WTC11 (cell line): Measurements from ENCODE around the gene NIFK. TPM values are rescaled to one million over a fixed set of nuclear protein-coding genes. Genes with fewer than 3 reads are reported as not detected.
A peak's percentile ranks its signal among the peaks of the same experiment; 100 is the strongest.

Experiments used
- ATF1 ChIP-seq: sonication (generic); formaldehyde crosslinking; IDR thresholded peaks from 2 replicates; pipeline ENCODE4 v1.8.1; 2023; ENCODE audit warnings: mild to moderate bottlenecking, moderate library complexity, missing genetic modification reagents
- CBFB ChIP-seq: sonication (generic); formaldehyde crosslinking; IDR thresholded peaks from 2 replicates; pipeline ENCODE4 v1.8.1; 2022; ENCODE audit warnings: mild to moderate bottlenecking, low read depth, missing genetic modification reagents
- CREM ChIP-seq: sonication (generic); formaldehyde crosslinking; IDR thresholded peaks from 2 replicates; pipeline ENCODE4 v1.8.1; 2022; ENCODE audit warnings: mild to moderate bottlenecking, missing genetic modification reagents, moderate library complexity
- E2F4 ChIP-seq: sonication (generic); formaldehyde crosslinking; IDR thresholded peaks from 2 replicates; pipeline ENCODE4 v1.8.1; 2022; ENCODE audit warnings: low read depth, mild to moderate bottlenecking, moderate library complexity, missing genetic modification reagents, borderline replicate concordance
- ERG ChIP-seq: fragments of 250-450 bp; sonication (Bioruptor Pico); IDR thresholded peaks from 2 replicates; pipeline ENCODE4 v1.8.0; 2021; ENCODE audit warnings: mild to moderate bottlenecking
- FOXJ3 ChIP-seq: sonication (generic); formaldehyde crosslinking; IDR thresholded peaks from 2 replicates; pipeline ENCODE4 v1.9.0; 2021; ENCODE audit warnings: missing genetic modification reagents, mild to moderate bottlenecking, borderline replicate concordance
- GRHL2 ChIP-seq: fragments of 250-450 bp; sonication (Bioruptor Pico); IDR thresholded peaks from 2 replicates; pipeline ENCODE4 v1.8.0; 2022; ENCODE audit warnings: mild to moderate bottlenecking, moderate library complexity; ENCODE audit not compliant: insufficient replicate concordance, severe bottlenecking
- HMGA2 ChIP-seq: fragments of 250-450 bp; sonication (Bioruptor Pico); IDR thresholded peaks from 2 replicates; pipeline ENCODE4 v1.4.0; 2021; ENCODE audit warnings: mild to moderate bottlenecking, moderate library complexity
- JAZF1 ChIP-seq: fragments of 250-450 bp; sonication (Bioruptor Pico); IDR thresholded peaks from 2 replicates; pipeline ENCODE4 v1.9.0; 2021; ENCODE audit warnings: moderate library complexity, mild to moderate bottlenecking, inconsistent platforms
- MXD4 ChIP-seq: fragments of 250-450 bp; sonication (Bioruptor Pico); IDR thresholded peaks from 2 replicates; pipeline ENCODE4 v1.8.0; 2021; ENCODE audit warnings: mild to moderate bottlenecking, moderate library complexity, borderline replicate concordance
- MYBL2 ChIP-seq: sonication (generic); formaldehyde crosslinking; IDR thresholded peaks from 2 replicates; pipeline ENCODE4 v1.8.1; 2023; ENCODE audit warnings: mild to moderate bottlenecking, moderate library complexity, missing genetic modification reagents
- NFYB ChIP-seq: sonication (generic); formaldehyde crosslinking; conservative IDR thresholded peaks from 2 replicates; pipeline ENCODE4 v1.8.0; 2022; ENCODE audit warnings: low read depth, missing genetic modification reagents
- NR1H2 ChIP-seq: sonication (generic); formaldehyde crosslinking; IDR thresholded peaks from 2 replicates; pipeline ENCODE4 v1.9.0; 2021; ENCODE audit warnings: mild to moderate bottlenecking, moderate library complexity, missing genetic modification reagents
- OVOL2 ChIP-seq: fragments of 250-450 bp; sonication (Bioruptor Pico); IDR thresholded peaks from 2 replicates; pipeline ENCODE4 v1.9.0; 2021; ENCODE audit warnings: mild to moderate bottlenecking, borderline replicate concordance
- PRDM15 ChIP-seq: sonication (generic); formaldehyde crosslinking; IDR thresholded peaks from 2 replicates; pipeline ENCODE4 v1.8.0; 2022; ENCODE audit warnings: missing genetic modification reagents
- RORB ChIP-seq: fragments of 250-450 bp; sonication (Bioruptor Pico); IDR thresholded peaks from 2 replicates; pipeline ENCODE4 v1.9.0; 2021; ENCODE audit warnings: mild to moderate bottlenecking
- SMAD3 ChIP-seq: sonication (generic); formaldehyde crosslinking; IDR thresholded peaks from 2 replicates; pipeline ENCODE4 v1.8.0; 2022; ENCODE audit warnings: missing genetic modification reagents, mild to moderate bottlenecking, borderline replicate concordance
- SMAD4 ChIP-seq: sonication (generic); formaldehyde crosslinking; IDR thresholded peaks from 2 replicates; pipeline ENCODE4 v1.8.0; 2022; ENCODE audit warnings: mild to moderate bottlenecking, missing genetic modification reagents
- SP1 ChIP-seq: sonication (generic); formaldehyde crosslinking; conservative IDR thresholded peaks from 2 replicates; pipeline ENCODE4 v1.8.1; 2022; ENCODE audit warnings: missing genetic modification reagents
- ZBTB21 ChIP-seq: sonication (generic); formaldehyde crosslinking; IDR thresholded peaks from 2 replicates; pipeline ENCODE4 v1.8.1; 2023; ENCODE audit warnings: mild to moderate bottlenecking, missing genetic modification reagents, borderline replicate concordance
- ZNF396 ChIP-seq: fragments of 250-450 bp; sonication (Bioruptor Pico); IDR thresholded peaks from 2 replicates; pipeline ENCODE4 v1.8.0; 2021; ENCODE audit warnings: mild to moderate bottlenecking, moderate library complexity, borderline replicate concordance
- ZNF423 ChIP-seq: fragments of 250-450 bp; sonication (Bioruptor Pico); IDR thresholded peaks from 2 replicates; pipeline ENCODE4 v2.1.2; 2022; ENCODE audit warnings: mild to moderate bottlenecking, moderate library complexity
- total RNA-seq: library from RNA; stranded (reverse); gene quantifications from 3 replicates; pipeline ENCODE4 v1.2.3, GENCODE V29; 2021
- TF ChIP-seq, protein P1 (sequence below): fragments of 250-450 bp; sonication (Bioruptor Pico); IDR thresholded peaks from 2 replicates; pipeline ENCODE4 v1.9.0; 2021; ENCODE audit warnings: mild to moderate bottlenecking
- TF ChIP-seq, protein P2 (sequence below): sonication (generic); formaldehyde crosslinking; conservative IDR thresholded peaks from 2 replicates; pipeline ENCODE4 v1.8.1; 2022; ENCODE audit warnings: mild to moderate bottlenecking, missing genetic modification reagents
- TF ChIP-seq, protein P3 (sequence below): fragments of 250-450 bp; sonication (Bioruptor Pico); IDR thresholded peaks from 2 replicates; pipeline ENCODE4 v2.1.2; 2022; ENCODE audit warnings: mild to moderate bottlenecking, moderate library complexity
- TF ChIP-seq, protein P4 (sequence below): sonication (generic); formaldehyde crosslinking; IDR thresholded peaks from 2 replicates; pipeline ENCODE4 v1.8.1; 2023; ENCODE audit warnings: mild to moderate bottlenecking, missing genetic modification reagents
- TF ChIP-seq, protein P5 (sequence below): sonication (generic); formaldehyde crosslinking; IDR thresholded peaks from 2 replicates; pipeline ENCODE4 v1.8.1; 2023; ENCODE audit warnings: mild to moderate bottlenecking, missing genetic modification reagents, moderate library complexity

NIFK gene
- total RNA-seq, 1 experiment from 2014 or later, result 91.3 TPM

DNA sequence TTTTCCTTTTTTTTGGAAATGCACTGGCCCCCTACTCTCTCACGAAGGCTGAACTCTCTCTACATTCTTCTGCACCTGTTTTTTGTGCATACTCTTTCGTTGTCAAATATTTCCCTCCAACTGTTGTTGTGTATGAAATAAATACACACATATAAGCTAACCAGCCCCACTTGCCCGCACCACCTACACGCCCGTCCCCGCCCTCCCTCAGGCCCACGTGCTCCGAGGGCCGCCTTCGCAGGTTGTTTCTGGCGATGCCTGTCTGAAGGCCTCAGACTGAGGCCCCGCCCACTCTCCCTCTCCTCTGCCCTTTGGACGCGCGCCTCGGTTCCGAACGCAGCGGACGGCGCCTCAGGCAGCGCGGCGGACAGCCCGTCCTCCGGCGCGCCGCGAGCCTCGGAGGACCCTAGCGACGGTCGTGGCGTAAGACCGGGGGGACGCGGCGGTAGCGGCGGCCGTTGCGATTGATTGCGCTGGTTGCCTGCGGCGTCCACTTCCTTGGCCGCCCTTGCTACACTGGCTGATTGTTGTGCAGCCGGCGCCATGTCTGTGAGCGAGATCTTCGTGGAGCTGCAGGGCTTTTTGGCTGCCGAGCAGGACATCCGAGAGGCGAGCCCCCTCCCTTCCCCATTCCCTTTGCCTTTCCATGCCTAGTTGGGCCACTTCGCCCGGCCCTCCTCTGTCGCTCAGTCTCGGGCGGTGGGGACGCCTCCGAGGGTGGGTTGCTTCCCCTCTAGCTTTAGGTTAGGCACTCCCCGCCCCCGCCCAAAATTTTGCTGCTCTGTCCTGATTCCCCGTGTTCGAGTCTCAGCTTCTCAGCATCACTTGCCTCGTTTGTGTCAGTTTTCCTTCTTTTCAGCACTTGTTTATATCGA lies 18.8 kb upstream of the NIFK start, which contains the start of gene TSN (continued):
- no peak for TF ChIP-seq FOXJ3 (CRISPR knock-in tag)
- no peak for TF ChIP-seq SMAD3
- TF ChIP-seq, protein P1, sequence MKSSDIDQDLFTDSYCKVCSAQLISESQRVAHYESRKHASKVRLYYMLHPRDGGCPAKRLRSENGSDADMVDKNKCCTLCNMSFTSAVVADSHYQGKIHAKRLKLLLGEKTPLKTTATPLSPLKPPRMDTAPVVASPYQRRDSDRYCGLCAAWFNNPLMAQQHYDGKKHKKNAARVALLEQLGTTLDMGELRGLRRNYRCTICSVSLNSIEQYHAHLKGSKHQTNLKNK (CRISPR knock-in tag), result no peak
- no peak for TF ChIP-seq NR1H2
- TF ChIP-seq SP1, result peak; percentile 100
- TF ChIP-seq, protein P2, sequence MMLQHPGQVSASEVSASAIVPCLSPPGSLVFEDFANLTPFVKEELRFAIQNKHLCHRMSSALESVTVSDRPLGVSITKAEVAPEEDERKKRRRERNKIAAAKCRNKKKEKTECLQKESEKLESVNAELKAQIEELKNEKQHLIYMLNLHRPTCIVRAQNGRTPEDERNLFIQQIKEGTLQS (CRISPR knock-in tag), result no peak
- TF ChIP-seq NFYB, result no peak
- no peak for TF ChIP-seq HMGA2 (CRISPR knock-in tag)
- TF ChIP-seq ZBTB21 (CRISPR knock-in tag), result no peak
- no peak for TF ChIP-seq ZNF396 (CRISPR knock-in tag)
- TF ChIP-seq OVOL2 (CRISPR knock-in tag), result no peak
- TF ChIP-seq E2F4 (CRISPR knock-in tag), result peak; percentile 70; the same call in 1 of the 2 replicates
- TF ChIP-seq, protein P3, sequence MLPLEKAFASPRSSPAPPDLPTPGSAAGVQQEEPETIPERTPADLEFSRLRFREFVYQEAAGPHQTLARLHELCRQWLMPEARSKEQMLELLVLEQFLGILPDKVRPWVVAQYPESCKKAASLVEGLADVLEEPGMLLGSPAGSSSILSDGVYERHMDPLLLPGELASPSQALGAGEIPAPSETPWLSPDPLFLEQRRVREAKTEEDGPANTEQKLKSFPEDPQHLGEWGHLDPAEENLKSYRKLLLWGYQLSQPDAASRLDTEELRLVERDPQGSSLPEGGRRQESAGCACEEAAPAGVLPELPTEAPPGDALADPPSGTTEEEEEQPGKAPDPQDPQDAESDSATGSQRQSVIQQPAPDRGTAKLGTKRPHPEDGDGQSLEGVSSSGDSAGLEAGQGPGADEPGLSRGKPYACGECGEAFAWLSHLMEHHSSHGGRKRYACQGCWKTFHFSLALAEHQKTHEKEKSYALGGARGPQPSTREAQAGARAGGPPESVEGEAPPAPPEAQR (CRISPR knock-in tag), result no peak
- TF ChIP-seq CREM (CRISPR knock-in tag), result peak; percentile 75; the same call in 1 of the 2 replicates
- no peak for TF ChIP-seq PRDM15 (CRISPR knock-in tag)
- 0 out of 2 replicates have a peak, but pooled peaks have one; percentile 39 for TF ChIP-seq SMAD4 (CRISPR knock-in tag)
- no peak for TF ChIP-seq JAZF1 (CRISPR knock-in tag)
- no peak for TF ChIP-seq GRHL2 (CRISPR knock-in tag)
- no peak for TF ChIP-seq MXD4 (CRISPR knock-in tag)
- TF ChIP-seq CBFB (CRISPR knock-in tag), result peak; percentile 91; the same call in 1 of the 2 replicates
- TF ChIP-seq ZNF423 (CRISPR knock-in tag), result no peak
- TF ChIP-seq, protein P4, sequence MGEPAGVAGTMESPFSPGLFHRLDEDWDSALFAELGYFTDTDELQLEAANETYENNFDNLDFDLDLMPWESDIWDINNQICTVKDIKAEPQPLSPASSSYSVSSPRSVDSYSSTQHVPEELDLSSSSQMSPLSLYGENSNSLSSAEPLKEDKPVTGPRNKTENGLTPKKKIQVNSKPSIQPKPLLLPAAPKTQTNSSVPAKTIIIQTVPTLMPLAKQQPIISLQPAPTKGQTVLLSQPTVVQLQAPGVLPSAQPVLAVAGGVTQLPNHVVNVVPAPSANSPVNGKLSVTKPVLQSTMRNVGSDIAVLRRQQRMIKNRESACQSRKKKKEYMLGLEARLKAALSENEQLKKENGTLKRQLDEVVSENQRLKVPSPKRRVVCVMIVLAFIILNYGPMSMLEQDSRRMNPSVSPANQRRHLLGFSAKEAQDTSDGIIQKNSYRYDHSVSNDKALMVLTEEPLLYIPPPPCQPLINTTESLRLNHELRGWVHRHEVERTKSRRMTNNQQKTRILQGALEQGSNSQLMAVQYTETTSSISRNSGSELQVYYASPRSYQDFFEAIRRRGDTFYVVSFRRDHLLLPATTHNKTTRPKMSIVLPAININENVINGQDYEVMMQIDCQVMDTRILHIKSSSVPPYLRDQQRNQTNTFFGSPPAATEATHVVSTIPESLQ (CRISPR knock-in tag), result no peak
- no peak for TF ChIP-seq ATF1 (CRISPR knock-in tag)
- TF ChIP-seq, protein P5, sequence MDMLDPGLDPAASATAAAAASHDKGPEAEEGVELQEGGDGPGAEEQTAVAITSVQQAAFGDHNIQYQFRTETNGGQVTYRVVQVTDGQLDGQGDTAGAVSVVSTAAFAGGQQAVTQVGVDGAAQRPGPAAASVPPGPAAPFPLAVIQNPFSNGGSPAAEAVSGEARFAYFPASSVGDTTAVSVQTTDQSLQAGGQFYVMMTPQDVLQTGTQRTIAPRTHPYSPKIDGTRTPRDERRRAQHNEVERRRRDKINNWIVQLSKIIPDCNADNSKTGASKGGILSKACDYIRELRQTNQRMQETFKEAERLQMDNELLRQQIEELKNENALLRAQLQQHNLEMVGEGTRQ (CRISPR knock-in tag), result peak; percentile 96
- no peak for TF ChIP-seq RORB (CRISPR knock-in tag)
- TF ChIP-seq MYBL2, result peak; percentile 93
- no peak for TF ChIP-seq ERG (CRISPR knock-in tag)
